Sigmoid colon (tissue), 4 donors: Measurements from ENCODE around the gene KIF1A.
"Not testable (repeated sequence)": the region's sequence is repeated elsewhere in the genome, so short reads cannot be mapped to it uniquely, and the experiment has no call there.

ENCODE experiments used
- CTCF ChIP-seq, 4 experiments: fragments of 450-650 bp in 3 of 4; fragments of 200-600 bp in 1 of 4; IDR thresholded peaks; one replicate each; pipeline ENCODE4 v1.5.1; 2016 to 2019; ENCODE audit warnings: antibody characterized with exemption in 4 of 4, mild to moderate bottlenecking in 3 of 4, moderate library complexity in 2 of 4
- POLR2A ChIP-seq, 2 donors: fragments of 450-650 bp; IDR thresholded peaks; one replicate each; pipeline ENCODE4 v1.6.1; 2016; ENCODE audit warnings: antibody characterized with exemption in 2 of 2, mild to moderate bottlenecking in 2 of 2, moderate library complexity in 2 of 2
- POLR2AphosphoS5 ChIP-seq, 4 donors: sonication (generic); formaldehyde crosslinking; IDR thresholded peaks; one replicate each; pipeline ENCODE4 v1.6.1; 2017; ENCODE audit warnings: antibody characterized with exemption in 4 of 4

GRCh38 chr2:240691075-240691427 lies 129.0 kb downstream of the KIF1A start:
- TF ChIP-seq CTCF, POLR2A, POLR2AphosphoS5 (IDR thresholded peaks at IDR 0.05): not testable (repeated sequence)
